Middle frontal gyrus (tissue), 1 donor: ENCODE data around the gene IRAK3.
"Not testable (repeated sequence)": the region's sequence is repeated elsewhere in the genome, so short reads cannot be mapped to it uniquely, and the experiment has no call there.

Experiments
- DNase-seq: peaks from one replicate; pipeline ENCODE4 v3.0.0-alpha.2; 2015; ENCODE audit warnings: low spot score; ENCODE audit errors: extremely low spot score

The IRAK3 gene

DNA sequence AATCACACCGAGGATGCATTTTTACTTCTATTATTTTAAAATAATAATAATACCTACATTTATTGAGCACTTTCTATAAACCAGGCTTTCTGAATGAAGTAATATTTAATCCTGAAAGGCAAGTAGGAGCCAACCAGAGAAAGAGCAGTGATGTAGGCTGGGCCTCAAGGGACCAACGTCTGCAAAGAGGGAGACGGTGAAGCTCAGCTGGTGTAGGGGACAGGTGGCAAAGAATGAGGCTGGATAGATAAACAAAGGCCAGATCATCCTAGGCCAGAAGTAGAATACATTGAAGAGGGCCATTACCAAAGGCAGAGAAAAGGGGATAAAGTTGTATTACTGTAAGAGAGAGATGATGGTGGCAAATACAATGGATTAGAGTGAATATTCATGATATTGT, 18.4 kb upstream of the IRAK3 start:
- no peak for DNase-seq

DNA sequence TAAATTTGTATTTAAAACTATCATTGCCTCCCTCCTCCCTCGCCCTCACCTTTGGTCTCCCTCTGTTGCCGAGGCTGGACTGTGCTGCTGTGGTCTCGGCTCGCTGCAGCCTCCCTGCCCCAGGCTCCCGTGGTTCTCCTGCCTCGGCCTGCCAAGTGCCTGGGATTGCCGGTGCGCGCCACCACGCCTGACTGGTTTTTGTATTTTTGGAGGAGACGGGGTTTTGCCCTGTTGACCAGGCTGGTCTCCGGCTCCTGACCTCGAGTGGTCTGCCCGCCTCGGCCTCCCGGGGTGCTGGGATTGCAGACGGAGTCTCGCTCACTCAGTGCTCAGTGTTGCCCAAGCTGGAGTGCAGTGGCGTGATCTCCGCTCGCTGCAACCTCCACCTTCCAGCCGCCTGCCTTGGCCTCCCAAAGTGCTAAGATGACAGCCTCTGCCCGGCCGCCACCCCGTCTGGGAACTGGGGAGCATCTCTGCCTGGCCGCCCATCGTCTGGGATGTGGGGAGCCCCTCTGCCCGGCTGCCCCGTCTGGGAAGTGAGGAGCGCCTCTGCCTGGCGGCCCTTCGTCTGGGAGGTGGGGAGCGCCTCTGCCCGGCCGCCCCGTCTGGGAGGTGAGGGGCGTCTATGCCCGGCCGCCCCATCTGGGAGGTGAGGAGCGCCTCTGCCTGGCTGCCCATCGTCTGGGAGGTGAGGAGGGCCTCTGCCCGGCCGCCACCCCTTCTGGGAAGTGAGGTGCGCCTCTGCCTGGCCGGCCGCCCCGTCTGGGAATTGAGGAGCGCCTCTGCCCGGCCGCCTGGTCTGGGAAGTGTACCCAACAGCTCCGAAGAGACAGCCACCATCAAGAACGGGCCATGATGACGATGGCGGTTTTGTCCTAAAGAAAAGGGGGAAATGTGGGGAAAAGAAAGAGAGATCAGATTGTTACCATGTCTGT, 14.4 kb upstream of the IRAK3 start:
- not testable (repeated sequence) for DNase-seq

DNA sequence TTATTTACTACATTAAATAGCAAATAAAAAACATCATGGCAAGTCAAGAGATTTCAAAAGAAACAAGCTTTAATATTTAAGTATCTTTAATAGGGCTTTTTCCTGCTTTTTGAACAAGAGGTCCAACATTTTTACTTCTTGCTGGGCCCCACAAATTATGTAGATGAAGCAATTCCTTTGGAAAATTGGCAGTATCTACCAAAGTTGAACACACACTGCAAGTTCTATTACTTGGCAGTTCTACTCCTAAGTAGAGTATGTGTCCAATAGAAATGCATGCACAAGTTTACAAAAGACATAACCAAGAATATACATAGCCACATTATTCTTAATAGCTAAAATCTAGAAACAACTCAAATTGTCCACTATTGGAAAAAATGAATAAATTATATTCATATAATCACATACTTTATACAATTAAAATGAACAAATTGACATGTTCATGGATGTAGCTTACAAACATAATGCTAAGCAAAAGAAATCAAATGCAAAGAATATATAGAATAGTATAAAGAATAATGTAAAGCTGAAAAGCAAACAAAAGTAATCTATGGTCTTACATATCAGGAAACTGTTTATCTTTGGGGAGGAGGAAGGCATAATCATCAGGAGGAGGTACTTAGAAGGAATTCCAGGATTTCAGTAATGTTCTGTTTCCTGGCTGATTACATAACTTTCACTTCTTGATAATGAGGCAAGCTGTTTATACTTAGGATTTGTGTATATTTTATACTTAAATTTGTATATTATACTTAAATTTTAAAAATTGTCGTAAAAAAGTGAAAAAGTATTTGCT, 12.7 kb upstream of the IRAK3 start:
- DNase-seq: no peak

DNA sequence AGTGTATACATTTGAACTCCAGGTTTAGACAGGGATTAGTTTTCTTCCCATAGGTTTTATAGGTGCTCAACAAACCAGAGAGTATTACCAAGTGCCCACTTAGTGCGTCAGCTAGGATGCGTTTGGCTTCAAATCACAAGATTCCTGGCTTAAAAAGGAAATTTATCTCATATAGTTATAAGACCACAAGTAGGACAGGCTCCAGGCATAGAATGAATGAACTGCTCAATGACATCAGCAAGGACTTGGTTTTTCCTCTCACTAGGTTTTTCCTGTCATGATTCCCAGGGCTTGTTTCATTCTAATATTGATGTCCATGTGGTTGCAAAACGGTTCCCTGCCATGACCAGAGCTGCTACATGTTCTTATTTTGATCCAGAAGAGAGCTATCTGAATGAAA, 6.1 kb upstream of the IRAK3 start:
- no peak for DNase-seq

DNA sequence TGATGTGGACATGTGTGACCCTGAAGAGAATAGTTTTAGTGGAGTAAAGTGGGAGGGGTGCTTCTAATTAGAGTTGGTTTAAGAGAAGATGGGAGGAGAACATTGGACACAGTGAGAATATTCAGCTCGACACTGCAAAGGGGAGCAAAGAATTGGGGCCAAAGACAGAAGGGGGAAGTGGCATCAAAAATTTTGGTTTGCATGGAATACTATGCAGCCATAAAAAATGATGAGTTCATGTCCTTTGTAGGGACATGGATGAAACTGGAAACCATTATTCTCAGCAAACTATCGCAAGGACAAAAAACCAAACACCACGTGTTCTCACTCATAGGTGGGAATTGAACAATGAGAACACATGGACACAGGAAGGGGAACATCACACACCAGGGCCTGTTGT, 4.2 kb upstream of the IRAK3 start:
- not testable (repeated sequence) for DNase-seq

DNA sequence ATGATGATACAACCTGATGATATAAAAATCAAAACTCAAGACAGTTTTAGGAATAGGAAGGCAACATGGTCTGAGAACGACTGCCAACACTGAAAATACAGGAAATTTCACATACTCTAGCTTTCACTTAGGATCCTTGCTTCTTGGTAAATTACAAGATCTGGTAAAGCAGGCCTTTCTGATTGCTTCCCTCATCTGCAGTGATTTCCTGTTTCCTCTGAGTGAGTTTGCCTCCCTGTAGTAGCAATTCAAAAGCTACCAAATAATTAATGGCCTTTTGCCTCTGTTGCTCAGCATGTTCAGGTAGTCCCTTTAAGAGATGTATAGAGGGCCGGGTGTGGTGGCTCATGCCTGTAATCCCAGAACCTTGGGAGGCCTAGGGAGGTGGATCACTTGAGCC, 2.0 kb upstream of the IRAK3 start:
- DNase-seq: no peak

DNA sequence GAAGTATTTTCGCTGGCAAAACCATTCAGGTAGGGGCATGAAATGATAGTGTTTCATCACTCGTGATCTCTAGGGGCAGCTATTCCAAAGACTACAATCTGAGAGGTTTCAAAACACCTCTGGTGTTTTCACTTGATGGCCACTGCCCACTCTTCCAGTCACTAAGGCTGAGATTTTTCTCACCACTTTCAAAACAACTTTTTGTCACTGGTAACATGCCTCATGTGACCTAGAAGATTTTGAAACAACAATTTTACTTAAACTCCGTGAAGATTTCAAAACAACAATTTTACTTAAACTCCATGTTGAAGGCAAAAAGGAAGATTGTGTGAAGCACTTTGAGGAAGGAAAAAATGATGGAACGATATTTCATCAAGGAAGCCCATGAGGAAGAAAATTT, 1.2 kb upstream of the IRAK3 start:
- DNase-seq: no peak

DNA sequence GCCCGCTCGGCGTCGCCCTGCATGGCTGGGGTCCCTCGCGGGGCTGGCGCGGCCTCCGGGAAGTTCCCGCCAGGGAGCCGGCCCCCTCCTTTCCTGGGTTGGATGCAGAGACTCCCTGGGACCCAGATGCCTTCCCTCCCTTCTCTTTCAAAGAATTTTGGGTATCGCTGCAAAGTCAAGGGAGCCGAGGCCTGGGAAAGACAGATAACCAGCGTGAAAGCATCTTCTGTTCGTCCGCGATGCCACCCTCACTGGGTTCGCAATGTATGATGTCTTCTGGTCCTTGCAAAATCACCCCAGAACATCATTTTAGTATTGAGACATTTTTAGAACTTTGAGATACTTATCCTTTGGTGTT, 451 bp downstream of the IRAK3 start:
- DNase-seq: no peak

DNA sequence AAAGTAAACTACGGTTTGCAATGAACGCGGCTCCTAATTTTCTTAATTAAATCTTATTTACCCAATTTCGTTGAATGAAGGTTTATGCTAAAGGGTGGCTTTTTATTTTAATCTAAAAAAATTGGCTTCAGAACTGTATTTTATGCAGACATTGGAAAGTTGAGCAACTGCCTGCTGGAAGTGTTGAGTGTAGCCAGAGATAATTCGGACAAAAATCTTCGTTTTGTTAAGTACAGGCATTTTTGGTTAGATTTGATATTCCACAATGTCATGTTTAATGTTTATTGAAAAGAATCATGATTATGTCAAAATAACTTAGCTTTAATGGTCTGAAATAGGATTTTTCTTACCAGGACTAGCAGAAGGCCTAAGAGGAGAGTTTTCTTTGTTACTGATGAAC, 875 bp downstream of the IRAK3 start:
- no peak for DNase-seq

DNA sequence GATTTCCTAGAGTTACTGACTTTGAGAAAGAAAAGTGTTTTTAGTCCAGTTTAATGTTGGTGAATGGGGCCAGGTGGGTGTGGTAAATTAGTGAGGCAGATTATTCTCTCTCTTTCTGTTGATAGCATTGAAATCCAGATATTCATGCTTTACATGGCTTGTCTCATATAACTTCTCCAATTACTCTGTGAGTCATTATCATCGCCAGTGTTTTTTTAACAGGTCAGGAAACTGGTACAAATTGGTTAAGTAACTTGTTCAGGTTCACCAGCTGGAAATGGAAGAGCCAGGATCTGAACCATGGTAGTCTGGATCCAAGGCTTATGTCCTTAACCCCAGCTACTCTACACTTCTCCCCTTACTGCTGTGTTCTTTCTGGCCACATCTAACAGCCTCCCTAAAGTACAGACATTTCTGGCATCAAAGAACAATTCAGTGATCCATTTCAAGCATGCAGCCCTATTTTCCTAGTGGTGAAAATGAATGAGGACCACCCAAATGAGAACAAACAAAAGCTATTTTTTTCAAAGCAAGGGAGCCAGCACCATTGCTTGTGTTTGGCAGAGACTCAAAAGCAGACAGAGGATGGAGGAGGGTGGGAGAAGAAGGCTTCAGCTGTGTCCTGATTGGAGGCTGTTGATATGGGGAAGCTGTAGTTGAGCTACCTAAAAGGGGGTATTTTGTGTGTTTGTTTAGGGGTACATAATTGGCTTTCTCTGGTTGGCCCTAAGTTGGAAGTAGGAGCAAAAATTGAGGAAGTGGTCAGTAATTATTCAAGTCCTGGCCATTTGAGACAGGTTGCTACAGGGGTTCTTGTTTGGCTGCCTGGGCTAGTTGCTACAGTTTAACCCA, 1.7 kb downstream of the IRAK3 start:
- DNase-seq: no peak

DNA sequence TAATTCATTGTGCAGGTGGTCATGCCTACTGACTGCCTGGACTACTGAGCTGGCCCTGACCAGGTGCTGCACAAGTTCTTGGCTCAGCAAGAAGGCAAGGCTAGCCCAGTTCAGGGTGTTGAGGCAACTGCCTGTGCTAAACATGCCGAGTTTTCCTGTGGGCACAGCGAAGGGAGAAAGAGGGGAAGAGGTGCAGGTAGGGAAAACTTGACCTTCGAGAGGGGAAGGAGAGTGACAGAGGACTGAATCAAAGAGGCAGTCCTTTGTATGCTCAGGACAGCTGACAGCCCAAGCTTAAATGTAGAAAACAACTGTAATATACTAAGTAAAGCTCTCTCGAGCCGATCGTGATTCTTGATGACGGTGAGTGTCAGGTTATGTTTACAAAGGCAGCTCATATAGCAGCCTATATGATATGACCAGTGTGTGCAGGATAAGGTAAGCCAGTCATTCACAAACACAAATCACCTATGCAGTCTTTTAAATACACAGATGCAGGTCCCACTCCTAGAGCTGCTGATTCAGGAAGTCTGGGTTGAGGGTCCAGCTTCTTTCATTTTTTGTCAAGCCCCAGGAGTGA, 2.6 kb downstream of the IRAK3 start:
- no peak for DNase-seq

DNA sequence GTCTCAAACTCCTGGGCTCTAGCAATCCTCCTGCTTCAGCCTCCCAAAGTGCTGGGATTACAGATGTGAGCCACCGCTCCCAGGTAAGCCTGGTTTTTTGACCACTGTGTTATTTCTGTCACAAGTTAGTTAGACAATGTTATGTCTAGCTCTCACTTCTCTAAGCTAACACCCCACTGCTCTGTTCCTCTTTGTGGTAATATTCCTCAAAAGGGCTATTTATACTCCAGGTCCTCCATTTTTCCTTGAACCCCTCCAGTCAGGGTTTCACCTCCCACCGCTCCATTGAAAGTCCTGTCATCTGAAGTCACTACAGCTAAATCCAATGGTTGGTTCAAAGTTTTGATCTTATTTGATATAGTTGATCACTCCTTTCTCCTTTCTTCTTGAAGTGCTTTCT, 5.1 kb downstream of the IRAK3 start:
- DNase-seq: no peak

DNA sequence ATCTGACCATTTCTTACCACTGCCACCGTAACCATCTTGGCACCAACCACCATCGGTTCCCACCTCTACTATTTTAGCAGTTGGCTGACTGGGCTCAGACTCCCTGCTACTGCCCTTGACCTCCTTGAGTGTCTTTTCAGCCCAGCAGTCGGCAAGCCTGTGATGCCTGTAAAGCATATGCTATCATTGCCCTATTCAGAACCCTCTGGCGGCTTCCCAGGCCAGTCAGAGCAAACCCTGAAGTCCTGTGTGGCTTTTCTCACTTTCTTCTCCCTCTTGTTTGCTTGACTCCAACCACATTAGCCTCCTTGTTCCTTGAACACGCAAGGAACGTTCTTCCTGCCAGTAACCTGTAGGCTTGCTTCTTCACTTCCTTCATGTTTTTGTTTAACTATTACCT, 6.2 kb downstream of the IRAK3 start:
- no peak for DNase-seq

DNA sequence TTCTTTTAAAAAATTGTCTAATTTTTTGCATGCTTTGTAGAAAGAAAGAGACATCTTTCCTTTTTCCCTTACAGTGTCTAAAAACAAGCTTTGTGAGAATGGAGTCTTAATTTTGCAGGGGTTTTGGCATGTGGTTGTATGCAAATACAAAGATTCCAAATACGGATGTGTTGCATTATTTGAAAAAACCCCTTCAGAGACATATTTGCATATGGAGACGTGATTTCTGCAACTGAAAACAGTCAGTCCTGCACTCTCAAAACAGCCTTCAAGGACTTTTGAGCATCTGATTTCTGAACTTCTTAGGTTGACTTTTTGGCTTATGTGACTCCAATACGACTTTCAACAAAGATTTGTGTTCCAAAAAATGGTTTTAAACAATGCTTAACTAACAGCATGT, 7.8 kb downstream of the IRAK3 start:
- no peak for DNase-seq

DNA sequence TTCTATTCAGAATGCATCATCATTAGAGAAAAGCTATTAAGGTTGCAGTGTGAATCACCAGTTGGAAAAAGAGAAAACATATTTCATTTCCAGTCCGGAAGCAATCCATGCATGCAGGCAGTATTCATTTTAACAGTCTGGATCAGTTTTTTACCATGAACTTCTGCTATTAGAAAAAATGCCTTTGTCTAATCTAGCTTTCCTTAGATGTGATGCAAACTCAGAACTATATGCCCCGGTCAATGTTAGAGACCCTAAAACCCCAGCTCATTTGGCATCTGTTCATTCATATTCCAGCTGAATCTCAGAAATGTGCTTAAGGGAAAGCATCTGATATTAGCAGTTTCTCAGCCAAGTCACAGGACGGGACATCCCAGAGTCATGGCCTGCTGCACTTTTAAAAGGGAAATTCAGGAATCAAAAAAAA, 8.5 kb downstream of the IRAK3 start:
- no peak for DNase-seq

DNA sequence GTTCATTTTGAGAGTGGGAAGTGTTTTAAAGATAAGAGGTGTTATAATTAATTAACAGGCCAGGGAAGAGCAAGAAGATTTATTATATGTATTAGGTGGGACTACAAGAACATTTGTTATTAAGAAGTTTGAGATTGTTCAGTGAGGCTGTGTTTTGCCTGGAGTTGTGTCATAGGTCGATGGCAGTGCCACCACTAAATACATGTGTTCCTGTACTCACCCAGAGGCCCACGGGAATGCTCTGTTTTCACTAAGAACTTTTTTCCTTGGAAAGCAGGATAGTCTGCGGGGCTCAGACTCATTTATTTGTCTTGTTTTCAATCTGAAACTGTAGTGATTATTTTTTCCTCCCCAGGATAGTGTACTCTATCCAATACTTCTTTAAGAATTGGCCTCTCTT, 10.1 kb downstream of the IRAK3 start:
- DNase-seq: no peak

DNA sequence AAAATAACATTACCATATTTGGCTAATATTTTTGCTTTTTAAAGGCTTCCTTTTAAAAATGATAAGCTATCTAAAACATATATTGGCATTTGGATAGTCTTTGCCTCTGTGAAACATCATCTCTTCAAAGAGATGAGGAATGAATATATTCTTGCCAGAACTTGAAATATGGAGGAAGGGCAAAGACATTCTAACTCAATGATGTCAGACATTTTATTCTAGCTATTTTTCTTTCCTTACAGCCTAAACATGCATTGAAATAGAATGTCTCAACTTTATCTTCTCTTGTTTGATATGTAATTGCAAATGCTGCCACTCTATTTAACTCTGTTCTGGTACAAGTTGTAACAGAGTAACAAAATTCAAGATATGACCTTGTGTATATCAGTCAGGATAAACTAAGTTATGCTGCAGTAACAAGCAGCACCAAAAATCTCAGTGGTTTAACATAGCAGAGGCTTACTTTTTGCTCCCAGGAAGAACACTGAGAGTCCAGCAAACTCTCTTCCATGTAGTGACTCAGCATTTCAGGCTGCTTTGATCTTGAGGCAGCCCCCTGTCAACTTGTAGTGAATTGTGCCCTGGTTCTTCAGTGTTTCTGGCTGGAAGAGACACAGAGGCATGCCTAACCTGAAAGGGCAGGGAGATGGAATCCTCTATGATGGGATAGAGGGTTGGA, 11.0 kb downstream of the IRAK3 start:
- DNase-seq: no peak

DNA sequence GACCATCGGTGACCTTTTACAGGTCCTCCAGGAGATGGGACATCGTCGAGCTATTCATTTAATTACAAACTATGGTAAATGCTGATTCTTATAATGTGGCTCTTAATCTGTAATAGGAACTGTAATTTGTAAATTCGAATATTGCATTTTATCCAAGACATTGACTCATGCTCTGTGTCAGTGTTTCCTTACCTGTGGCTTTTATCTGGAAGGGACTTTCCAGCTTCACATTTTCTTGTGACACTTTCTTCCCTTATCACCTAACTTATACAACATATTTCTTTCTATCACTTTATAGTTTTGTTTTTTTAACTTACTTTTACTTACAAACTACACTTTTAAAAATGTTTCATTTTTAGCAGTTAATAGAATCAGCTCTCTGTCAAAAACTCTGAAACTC, 14.8 kb downstream of the IRAK3 start:
- no peak for DNase-seq

DNA sequence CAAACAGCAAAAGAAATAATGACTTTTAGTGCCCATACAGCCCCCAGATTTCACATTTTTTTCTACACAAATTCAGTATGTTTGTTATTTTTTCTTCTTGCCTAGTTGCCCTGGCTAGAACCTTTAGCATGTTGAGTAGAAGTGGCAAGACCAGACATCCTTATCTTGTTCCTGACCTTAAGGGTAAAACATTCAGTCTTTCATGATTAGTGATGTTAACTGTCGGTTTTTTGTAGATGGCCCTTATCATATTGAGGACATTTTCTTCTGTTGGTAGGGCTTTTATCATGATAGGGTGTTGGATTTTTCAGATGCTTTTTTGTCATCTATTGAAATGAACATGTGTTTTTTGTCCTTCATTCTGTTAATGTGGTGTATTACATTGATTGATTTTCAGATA, 17.1 kb downstream of the IRAK3 start:
- DNase-seq: no peak

DNA sequence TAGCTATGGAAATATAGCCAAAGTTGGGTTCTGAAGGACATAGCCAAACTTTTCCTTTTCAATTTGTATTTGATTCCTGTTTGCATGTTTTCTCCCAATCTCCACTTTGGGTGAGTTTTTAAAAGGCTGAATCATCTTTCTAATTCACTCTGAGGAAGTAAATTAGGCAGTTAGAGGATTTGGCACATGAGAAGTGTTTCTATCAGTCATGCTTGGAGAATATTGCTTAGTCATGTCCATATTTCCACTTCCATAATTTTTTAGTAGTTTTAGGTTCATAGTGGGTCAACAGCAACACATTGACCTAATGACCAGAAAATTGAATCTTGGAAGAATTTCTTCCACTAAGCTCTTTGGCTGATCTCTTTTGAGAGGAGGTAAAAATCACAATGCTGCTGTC, 21.8 kb downstream of the IRAK3 start:
- no peak for DNase-seq

DNA sequence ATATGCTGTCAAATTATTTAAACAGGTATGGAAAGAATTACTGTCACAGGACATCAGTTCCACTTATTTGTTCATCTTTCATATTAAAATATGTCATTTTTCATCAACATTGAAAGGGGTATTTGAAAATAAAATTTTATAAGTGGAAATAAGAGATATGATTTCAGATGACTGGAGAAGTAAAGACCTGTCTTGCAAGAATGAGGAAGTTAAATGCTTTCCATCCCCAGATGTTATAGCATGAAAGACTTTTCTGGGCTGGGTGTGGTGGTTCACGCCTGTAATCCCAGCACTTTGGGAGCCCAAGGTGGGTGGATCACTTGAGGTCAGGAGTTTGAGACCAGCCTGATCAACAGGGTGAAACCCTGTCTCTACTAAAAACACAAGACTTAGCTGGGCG, 22.6 kb downstream of the IRAK3 start:
- not testable (repeated sequence) for DNase-seq
